Progenitor cell of endocrine pancreas (in vitro differentiated cells): ENCODE measurements around the gene RAPGEFL1. TPM values are rescaled to one million over a fixed set of nuclear protein-coding genes. Genes with fewer than 3 reads are reported as not detected.
"Not testable (repeated sequence)": the region's sequence is repeated elsewhere in the genome, so short reads cannot be mapped to it uniquely, and the experiment has no call there.

Source experiments
- DNase-seq: peaks from one replicate; pipeline ENCODE4 v3.0.0; 2021; ENCODE audit warnings: low spot score; ENCODE audit not compliant: unreplicated experiment
- H3K27ac Mint-ChIP-seq: 2 replicates; pipeline ENCODE4 v1.8.0; 2021; ENCODE audit warnings: mild to moderate bottlenecking, moderate library complexity, mixed read lengths
- H3K27me3 Mint-ChIP-seq: 2 replicates; pipeline ENCODE4 v1.8.0; 2021; ENCODE audit warnings: mixed read lengths
- H3K36me3 Mint-ChIP-seq: 2 replicates; pipeline ENCODE4 v1.8.0; 2022; ENCODE audit warnings: mixed read lengths; ENCODE audit not compliant: insufficient read depth
- H3K4me1 Mint-ChIP-seq: 2 replicates; pipeline ENCODE4 v1.8.0; 2021; ENCODE audit warnings: low read depth, mixed read lengths
- H3K4me3 Mint-ChIP-seq: 2 replicates; pipeline ENCODE4 v1.8.0; 2021; ENCODE audit warnings: low read depth, mild to moderate bottlenecking, moderate library complexity, mixed read lengths
- H3K9me3 Mint-ChIP-seq: 2 replicates; pipeline ENCODE4 v1.8.0; 2021; ENCODE audit warnings: low read depth, mixed read lengths
- CTCF ChIP-seq: fragments of 200-600 bp; sonication (generic); IDR thresholded peaks from one replicate; pipeline ENCODE4 v1.5.0; 2021; ENCODE audit warnings: antibody characterized with exemption, mild to moderate bottlenecking; ENCODE audit not compliant: unreplicated experiment
- total RNA-seq: library from RNA; stranded (reverse); gene quantifications from 2 replicates; pipeline ENCODE4 v1.2.1, GENCODE V29; 2021

The RAPGEFL1 gene
- total RNA-seq, 1 donor from 2014 or later = 17.0 TPM

- Mint-ChIP-seq H3K9me3 (no peaks in the 10 kb centered on the region), H3K4me3 (no peak overlapping the region), H3K4me1 (peaks cover 3% of the 10 kb centered on the region), H3K36me3 (no peaks in the 10 kb centered on the region), H3K27ac (no peak overlapping the region), H3K27me3 (no peaks in the 10 kb centered on the region)
- no peak for DNase-seq
- TF ChIP-seq CTCF = no peak
These were observed 32.3 kb downstream of the RAPGEFL1 start for GRCh38 chr17:40209404-40210093.

GRCh38 chr17:40213914-40214313, 36.6 kb downstream of the RAPGEFL1 start:
- DNase-seq, H3K4me1 Mint-ChIP-seq, H3K4me3 Mint-ChIP-seq, H3K27ac Mint-ChIP-seq, H3K27me3 Mint-ChIP-seq, H3K9me3 Mint-ChIP-seq, H3K36me3 Mint-ChIP-seq: not testable (repeated sequence)

GRCh38 chr17:40218006-40218739, 40.9 kb downstream of the RAPGEFL1 start:
- Mint-ChIP-seq H3K27me3 (no peaks in the 10 kb centered on the region), H3K4me1 (peaks cover 8% of the 10 kb centered on the region), H3K9me3 (no peaks in the 10 kb centered on the region), H3K4me3 (peak overlapping the region; percentile 95), H3K27ac (peak overlapping the region; percentile 98), H3K36me3 (no peaks in the 10 kb centered on the region)
- no peak for DNase-seq
- no peak for TF ChIP-seq CTCF

- H3K36me3 Mint-ChIP-seq = peaks cover 2% of the 10 kb centered on the region
- no peaks in the 10 kb centered on the region for H3K9me3 Mint-ChIP-seq
- H3K4me3 Mint-ChIP-seq = peak within 1 kb of the TSS; percentile 95
- peaks cover 10% of the 10 kb centered on the region for H3K4me1 Mint-ChIP-seq
- peak; percentile 96 for DNase-seq
- no peaks in the 10 kb centered on the region for H3K27me3 Mint-ChIP-seq
- peak; percentile 83 for TF ChIP-seq CTCF
- peak within 1 kb of the TSS; percentile 98 for H3K27ac Mint-ChIP-seq
These were observed 41.7 kb downstream of the RAPGEFL1 start, which contains the start of gene WIPF2 for GRCh38 chr17:40218740-40219593. Gene WIPF2 (plus strand): TSS chr17:40219304. CDS start chr17:40256460, 37,156 bp downstream.

- peak overlapping the region; percentile 95 for H3K4me3 Mint-ChIP-seq
- TF ChIP-seq CTCF = no peak
- H3K27me3 Mint-ChIP-seq = no peaks in the 10 kb centered on the region
- H3K27ac Mint-ChIP-seq = peak overlapping the region; percentile 90
- H3K4me1 Mint-ChIP-seq = peaks cover 15% of the 10 kb centered on the region
- H3K9me3 Mint-ChIP-seq = no peaks in the 10 kb centered on the region
- DNase-seq = no peak
- peaks cover 2% of the 10 kb centered on the region for H3K36me3 Mint-ChIP-seq
These were observed 42.5 kb downstream of the RAPGEFL1 start for GRCh38 chr17:40219594-40220338.
